ENCODE measurements around the gene WDR62. TPM values are rescaled to one million over a fixed set of nuclear protein-coding genes. Genes with fewer than 3 reads are reported as not detected.

WDR62 gene
- total and polyA plus RNA-seq, 10 of the 15 experiments (the other 5 are each of a cell fraction or from before 2014, with no cell fraction given): 0.08 to 20.6 (median 10.9) TPM

DNA sequence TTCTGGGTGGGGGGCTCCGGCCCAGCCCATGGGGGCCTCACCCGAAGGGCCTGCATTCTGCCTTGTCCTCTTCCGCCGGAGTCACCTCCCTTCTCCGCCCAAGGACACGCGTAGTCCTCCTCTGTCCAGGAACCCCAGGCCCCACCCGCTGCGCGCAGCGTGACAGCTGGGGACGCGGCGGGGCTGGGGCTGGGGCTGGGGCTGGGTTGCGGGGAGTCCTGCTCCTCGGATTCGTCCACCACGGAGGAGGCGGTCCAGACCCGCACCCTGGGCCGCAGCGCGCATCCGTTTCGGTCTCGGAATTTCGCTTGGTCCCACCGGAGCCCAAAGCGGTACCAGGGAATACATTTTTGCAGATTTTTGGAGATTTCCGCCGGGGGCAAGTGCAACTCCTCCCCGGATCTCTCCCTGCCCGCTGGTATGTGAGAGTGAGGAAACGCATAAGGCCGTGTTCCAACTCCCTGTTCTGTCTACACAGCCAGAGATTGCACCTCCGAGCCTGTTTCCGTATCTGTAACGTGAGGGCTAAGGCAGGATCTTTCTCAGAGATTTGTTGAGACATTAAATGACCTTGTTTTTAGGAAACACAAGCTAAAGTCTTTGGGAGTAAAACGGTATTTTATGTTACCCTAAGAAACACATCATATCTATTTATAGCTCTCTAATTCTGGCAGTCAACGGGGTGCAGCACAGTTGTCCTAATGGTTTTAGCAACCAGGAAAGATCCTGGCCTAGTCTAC is 97.8 kb downstream of the WDR62 start, which contains the start of gene COX7A1:
COX7A1 (minus strand) TSS at position 96 of the 740 bp plus-strand sequence; CDS start at position 56, 40 bp downstream.
- no peak within 1 kb of the TSS for H3K9ac ChIP-seq (ENCODE audit: control insufficient read depth, insufficient read depth, low read length)
- no peaks in the 10 kb centered on the region for H3K9me3 ChIP-seq (replicated peaks; ENCODE audit: control insufficient read depth, insufficient read depth, low read length)
- RAD21 ChIA-PET (ENCODE audit: unreplicated experiment): no interaction called here
- no TSS peak for BruUV-seq (replicated peaks)
- DNase-seq (ENCODE audit: low read depth, low spot score) (no peak), ATAC-seq (no peak), FAIRE-seq (no peak)
- WGBS (ENCODE audit: insufficient coverage, insufficient replicate concordance, low lambda C conversion rate, missing lambda C conversion rate): 95% methylated on average over 37 of the region's 40 CpGs
- no peak within 1 kb of the TSS for H3K4me2 ChIP-seq (ENCODE audit: control insufficient read depth, insufficient read depth)
- H4K20me1 ChIP-seq (ENCODE audit: control insufficient read depth, insufficient read depth): no peaks in the 10 kb centered on the region
- H3K27me3 ChIP-seq (replicated peaks in 1 of 2; ENCODE audit: control insufficient read depth in 2 of 2, insufficient read depth in 2 of 2, low read length in 1 of 2): no peaks in the 10 kb centered on the region
- in situ Hi-C loops (cut with MboI) (no loop called here), intact Hi-C loops (cut with micrococcal nuclease; ENCODE audit: unreplicated experiment) (no loop called here)
- peaks cover 0 to 12% of the 10 kb centered on the region in 2 experiments; a peak in 3 of 4 replicates for H3K36me3 ChIP-seq (ENCODE audit: control insufficient read depth in 2 of 2, insufficient read depth in 2 of 2, low read length in 1 of 2)
- no peaks in the 10 kb centered on the region for H3K4me1 ChIP-seq (ENCODE audit: control insufficient read depth, insufficient read depth, low read length)
- no peak within 1 kb of the TSS for H2AFZ ChIP-seq (ENCODE audit: control insufficient read depth, low read depth, low read length)
- no peak within 1 kb of the TSS for H3K27ac ChIP-seq (ENCODE audit: control insufficient read depth, insufficient read depth)
- POLR2A ChIA-PET: interaction anchor here (0.6 kb wide), 1 partner anchor 638 kb away, joined by 3 read pairs; no protein-coding TSS in a partner anchor
- SMC1A ChIA-PET (ENCODE audit: uncharacterized antibody, unreplicated experiment): interaction anchor here (1.0 to 1.4 kb wide), 2 partner anchors 8 to 21 kb away, joined by 3 read pairs; no protein-coding TSS in a partner anchor
- CTCF ChIA-PET: interaction anchor here (0.6 to 1.0 kb wide), 4 partner anchors 14 to 354 kb away, joined by 3 to 5 read pairs (median 3); no protein-coding TSS in a partner anchor
- TF ChIP-seq CHD2 (IDR thresholded peaks at IDR 0.05; ENCODE audit: borderline replicate concordance, low read depth, low read length): no peak
- TF ChIP-seq BACH1 (IDR thresholded peaks at IDR 0.05; ENCODE audit: borderline replicate concordance): no peak
- TF ChIP-seq, protein P1, sequence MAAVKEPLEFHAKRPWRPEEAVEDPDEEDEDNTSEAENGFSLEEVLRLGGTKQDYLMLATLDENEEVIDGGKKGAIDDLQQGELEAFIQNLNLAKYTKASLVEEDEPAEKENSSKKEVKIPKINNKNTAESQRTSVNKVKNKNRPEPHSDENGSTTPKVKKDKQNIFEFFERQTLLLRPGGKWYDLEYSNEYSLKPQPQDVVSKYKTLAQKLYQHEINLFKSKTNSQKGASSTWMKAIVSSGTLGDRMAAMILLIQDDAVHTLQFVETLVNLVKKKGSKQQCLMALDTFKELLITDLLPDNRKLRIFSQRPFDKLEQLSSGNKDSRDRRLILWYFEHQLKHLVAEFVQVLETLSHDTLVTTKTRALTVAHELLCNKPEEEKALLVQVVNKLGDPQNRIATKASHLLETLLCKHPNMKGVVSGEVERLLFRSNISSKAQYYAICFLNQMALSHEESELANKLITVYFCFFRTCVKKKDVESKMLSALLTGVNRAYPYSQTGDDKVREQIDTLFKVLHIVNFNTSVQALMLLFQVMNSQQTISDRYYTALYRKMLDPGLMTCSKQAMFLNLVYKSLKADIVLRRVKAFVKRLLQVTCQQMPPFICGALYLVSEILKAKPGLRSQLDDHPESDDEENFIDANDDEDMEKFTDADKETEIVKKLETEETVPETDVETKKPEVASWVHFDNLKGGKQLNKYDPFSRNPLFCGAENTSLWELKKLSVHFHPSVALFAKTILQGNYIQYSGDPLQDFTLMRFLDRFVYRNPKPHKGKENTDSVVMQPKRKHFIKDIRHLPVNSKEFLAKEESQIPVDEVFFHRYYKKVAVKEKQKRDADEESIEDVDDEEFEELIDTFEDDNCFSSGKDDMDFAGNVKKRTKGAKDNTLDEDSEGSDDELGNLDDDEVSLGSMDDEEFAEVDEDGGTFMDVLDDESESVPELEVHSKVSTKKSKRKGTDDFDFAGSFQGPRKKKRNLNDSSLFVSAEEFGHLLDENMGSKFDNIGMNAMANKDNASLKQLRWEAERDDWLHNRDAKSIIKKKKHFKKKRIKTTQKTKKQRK (IDR thresholded peaks at IDR 0.05; ENCODE audit: low read depth, low read length): no peak
- TF ChIP-seq SPI1 (IDR thresholded peaks at IDR 0.05; ENCODE audit: borderline replicate concordance, insufficient read depth, low read depth, low read length): no peak
- TF ChIP-seq POU2F2 (IDR thresholded peaks at IDR 0.05; ENCODE audit: borderline replicate concordance, low read depth, low read length): no peak
- TF ChIP-seq, protein P2, sequence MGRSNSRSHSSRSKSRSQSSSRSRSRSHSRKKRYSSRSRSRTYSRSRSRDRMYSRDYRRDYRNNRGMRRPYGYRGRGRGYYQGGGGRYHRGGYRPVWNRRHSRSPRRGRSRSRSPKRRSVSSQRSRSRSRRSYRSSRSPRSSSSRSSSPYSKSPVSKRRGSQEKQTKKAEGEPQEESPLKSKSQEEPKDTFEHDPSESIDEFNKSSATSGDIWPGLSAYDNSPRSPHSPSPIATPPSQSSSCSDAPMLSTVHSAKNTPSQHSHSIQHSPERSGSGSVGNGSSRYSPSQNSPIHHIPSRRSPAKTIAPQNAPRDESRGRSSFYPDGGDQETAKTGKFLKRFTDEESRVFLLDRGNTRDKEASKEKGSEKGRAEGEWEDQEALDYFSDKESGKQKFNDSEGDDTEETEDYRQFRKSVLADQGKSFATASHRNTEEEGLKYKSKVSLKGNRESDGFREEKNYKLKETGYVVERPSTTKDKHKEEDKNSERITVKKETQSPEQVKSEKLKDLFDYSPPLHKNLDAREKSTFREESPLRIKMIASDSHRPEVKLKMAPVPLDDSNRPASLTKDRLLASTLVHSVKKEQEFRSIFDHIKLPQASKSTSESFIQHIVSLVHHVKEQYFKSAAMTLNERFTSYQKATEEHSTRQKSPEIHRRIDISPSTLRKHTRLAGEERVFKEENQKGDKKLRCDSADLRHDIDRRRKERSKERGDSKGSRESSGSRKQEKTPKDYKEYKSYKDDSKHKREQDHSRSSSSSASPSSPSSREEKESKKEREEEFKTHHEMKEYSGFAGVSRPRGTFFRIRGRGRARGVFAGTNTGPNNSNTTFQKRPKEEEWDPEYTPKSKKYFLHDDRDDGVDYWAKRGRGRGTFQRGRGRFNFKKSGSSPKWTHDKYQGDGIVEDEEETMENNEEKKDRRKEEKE (IDR thresholded peaks at IDR 0.05): no peak
- no peak for TF ChIP-seq STAT1 (conservative IDR thresholded peaks at IDR 0.05)
- TF ChIP-seq POLR2A (IDR thresholded peaks at IDR 0.05; ENCODE audit: low read depth, low read length): peak; percentile 30; the same call in 1 of the 2 replicates
- no peak within 1 kb of the TSS for H3K4me3 ChIP-seq
- H3K79me2 ChIP-seq (ENCODE audit: control insufficient read depth, insufficient read depth, low read length): no peaks in the 10 kb centered on the region
